GM19193 (cell line): ENCODE results near the gene AHSG.

Experiments used
- POLR2A ChIP-seq: IDR thresholded peaks from 4 replicates; pipeline ENCODE4 v1.6.1; 2011; ENCODE audit not compliant: insufficient read depth, insufficient read length; ENCODE audit errors: extremely low read depth

Gene AHSG, protein sequence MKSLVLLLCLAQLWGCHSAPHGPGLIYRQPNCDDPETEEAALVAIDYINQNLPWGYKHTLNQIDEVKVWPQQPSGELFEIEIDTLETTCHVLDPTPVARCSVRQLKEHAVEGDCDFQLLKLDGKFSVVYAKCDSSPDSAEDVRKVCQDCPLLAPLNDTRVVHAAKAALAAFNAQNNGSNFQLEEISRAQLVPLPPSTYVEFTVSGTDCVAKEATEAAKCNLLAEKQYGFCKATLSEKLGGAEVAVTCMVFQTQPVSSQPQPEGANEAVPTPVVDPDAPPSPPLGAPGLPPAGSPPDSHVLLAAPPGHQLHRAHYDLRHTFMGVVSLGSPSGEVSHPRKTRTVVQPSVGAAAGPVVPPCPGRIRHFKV

DNA sequence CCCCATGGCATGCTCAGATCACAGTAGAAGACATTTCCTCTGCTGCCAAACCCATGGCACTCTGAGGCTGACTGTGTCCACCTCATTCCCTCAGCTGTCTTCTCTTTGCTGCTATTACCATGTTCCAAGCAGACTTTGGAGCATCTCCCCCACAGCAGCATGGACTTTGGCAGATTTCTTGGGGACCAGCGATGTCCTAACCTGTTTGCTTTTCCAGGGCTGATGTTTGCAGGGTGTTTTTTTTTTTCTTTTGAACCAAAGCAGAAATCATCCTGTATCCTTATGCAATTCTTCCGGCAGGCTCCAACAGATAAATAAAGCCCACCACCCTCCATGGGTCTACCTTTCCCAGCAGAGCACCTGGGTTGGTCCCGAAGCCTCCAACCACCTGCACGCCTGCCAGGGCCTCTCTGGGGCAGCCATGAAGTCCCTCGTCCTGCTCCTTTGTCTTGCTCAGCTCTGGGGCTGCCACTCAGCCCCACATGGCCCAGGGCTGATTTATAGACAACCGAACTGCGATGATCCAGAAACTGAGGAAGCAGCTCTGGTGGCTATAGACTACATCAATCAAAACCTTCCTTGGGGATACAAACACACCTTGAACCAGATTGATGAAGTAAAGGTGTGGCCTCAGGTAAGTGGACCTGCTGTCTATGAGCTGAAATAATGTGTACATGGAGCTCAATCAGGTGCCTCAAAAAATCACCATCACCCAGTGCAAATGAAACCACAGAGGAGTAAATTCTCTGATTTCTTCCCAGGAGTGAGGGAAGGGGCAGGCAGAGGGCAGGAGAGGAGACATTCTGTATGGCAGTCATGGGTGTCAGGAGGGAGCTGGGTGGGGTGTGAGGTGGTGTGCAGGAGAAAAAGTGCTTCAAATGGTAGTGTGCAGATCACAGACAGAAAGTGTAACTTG is at the start of gene AHSG:
Gene AHSG, plus strand, starts transcription at position 340 of the 916 bp plus-strand sequence. Its CDS starts 82 bp downstream, at position 422.
- TF ChIP-seq POLR2A: no peak

DNA sequence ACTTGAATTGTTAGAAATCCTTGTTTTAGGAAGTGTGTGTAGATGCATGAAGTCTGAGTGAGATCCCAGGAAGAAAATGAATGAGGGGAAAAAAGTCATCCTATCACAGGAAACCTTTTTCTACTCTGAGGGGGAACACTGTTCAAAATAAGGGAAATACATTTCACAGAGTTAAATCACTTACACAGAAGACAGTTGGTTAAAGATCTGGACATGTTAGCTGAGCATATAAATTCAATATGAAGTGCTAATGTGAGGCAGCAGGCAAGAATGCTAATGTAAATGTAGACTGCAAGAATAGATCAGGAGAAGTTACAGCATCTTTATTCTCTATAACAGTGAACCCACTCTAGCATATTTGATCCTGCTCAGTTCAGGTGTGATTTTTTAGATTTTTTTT is 48.3 kb upstream of the AHSG start:
- no peak for TF ChIP-seq POLR2A

DNA sequence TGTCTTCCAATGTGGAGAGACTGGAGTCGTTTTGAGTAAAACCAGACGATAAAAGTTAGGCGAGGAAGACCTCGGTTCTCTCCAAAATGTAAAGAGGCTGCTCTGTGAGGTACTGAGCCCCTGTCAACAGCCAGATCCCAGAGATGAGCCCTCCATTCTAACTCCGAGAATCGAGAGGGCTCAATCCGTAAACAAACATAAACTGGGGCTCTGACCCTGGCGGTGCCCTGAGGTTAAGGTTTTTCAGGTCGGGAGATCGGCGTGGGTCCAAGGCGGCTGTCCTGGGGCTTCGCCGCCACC is 46.1 kb upstream of the AHSG start:
- no peak for TF ChIP-seq POLR2A

DNA sequence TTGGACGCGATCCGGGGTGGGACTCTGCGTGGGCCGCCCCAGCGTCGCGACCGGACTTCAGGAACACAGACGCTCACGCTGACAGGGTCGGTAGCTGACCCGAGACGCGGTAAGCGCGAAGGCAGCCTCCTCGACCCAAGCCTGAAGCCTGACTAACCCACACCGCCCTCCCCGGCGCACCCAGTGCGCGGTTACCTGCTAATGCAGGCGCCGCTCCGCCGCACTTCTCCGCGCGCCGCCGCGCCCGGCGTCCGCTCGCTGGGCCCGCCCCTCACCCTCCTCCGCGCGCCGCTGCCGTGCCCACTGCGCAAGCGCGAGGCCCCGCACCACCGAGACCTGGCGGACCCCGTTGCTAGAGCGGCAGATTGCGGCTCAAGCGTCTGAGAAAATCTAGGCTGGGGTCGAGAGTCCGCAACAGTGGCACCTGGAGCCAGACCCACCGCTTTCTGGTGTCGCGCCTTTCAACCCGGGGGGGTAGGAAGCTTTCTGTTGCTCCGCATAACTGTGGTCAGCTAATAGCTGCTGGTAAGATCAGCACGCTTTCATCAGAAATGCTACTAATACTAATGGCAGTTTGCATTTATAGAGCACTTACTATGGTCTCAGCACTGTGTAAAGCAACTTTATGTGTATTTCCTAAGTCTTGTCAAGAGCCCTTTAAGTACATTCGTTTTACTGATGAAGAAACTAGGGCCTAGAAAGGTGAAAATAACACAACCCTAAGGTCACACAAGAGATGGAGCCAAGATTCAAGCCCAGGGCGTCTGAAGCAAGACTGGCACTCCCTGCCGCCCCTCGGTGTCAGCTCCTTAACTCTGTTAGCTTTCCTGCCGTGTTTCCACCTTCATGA is 45.6 kb upstream of the AHSG start, which contains the start of gene TBCCD1:
Gene TBCCD1, minus strand, starts transcription at position 268 of the 850 bp plus-strand sequence. CDS start 3,010 bp downstream, outside the sequence.
- peak; percentile 97 for TF ChIP-seq POLR2A

GRCh38 chr3:186569779-186570095 is 43.1 kb upstream of the AHSG start:
- TF ChIP-seq POLR2A: no peak

DNA sequence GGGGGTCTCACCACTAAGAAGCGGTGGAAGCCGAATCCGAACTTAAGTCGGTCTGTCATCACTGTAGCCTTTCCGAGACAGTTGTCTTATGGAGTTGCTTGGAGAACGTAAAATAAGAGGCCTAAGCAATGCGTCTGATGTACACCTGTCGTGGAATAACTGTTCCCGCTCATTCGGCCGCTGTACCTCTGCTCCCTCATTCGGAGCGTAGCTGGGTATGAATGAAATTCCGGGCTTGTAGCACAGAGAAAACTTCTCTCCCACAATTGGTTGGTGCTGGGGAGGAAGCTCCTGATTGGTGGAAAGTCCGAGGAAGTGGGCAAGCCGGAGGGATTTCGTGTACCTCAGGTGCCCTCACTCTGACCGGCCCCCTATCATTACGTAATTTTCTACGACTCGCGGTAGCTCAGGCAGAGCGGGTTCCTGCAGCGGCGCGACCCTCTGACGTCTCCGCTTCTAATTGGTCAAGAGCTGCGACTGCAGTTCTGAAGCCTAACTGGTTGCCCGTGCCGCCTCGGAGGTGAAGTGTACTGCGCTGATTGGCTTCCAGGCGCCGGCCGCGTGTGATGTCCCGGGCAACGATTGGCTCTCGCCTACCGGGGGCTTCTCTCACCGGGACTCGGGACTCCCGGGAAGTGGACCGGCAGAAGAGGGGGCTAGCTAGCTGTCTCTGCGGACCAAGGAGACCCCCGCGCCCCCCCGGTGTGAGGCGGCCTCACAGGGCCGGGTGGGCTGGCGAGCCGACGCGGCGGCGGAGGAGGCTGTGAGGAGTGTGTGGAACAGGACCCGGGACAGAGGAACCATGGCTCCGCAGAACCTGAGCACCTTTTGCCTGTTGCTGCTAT is 42.5 kb upstream of the AHSG start, which contains the start of gene DNAJB11:
Gene DNAJB11, plus strand, starts transcription at position 625 of the 845 bp plus-strand sequence. Its CDS starts 178 bp downstream, at position 803.
- peak; percentile 83 for TF ChIP-seq POLR2A

GRCh38 chr3:186570941-186571643 is 41.8 kb upstream of the AHSG start:
- TF ChIP-seq POLR2A: no peak

DNA sequence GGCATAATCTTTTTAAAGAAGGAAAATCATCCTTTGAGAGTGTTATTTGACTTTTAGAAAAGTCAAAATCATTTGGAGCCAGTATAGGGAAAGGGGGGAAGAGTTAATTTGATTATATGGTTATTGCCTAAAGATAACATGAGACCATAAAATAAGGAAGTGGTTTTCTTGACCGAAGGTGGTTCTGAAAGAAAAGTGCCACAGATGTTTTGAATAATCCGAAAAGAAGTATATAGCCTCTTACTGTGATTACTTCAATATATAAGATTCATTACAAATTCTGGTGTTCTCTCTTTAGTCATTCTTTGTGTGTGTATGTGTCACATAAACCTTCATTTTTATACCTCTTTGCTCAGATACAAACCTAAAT is 41.2 kb upstream of the AHSG start:
- TF ChIP-seq POLR2A: no peak

GRCh38 chr3:186577521-186577920 is 35.3 kb upstream of the AHSG start:
- TF ChIP-seq POLR2A: no peak

DNA sequence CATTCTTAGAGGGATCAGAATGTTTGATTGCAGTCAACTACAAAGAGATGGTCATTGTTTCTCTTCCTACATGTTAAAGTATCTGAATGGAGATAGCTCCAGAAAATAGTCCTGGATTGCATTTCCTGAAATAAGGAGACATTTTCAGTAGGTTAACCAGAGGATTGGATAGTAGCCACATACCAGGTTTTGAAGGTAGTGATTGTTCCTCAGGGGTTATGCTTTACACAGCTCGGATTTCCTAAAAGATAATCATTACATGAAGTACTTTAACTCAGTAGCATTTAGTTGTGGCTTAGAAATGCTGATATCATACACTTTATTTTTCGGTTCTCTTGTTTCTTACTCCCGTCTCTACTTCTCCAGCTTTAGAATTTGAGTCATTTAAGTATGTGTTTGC is 32.1 kb upstream of the AHSG start:
- TF ChIP-seq POLR2A: no peak

DNA sequence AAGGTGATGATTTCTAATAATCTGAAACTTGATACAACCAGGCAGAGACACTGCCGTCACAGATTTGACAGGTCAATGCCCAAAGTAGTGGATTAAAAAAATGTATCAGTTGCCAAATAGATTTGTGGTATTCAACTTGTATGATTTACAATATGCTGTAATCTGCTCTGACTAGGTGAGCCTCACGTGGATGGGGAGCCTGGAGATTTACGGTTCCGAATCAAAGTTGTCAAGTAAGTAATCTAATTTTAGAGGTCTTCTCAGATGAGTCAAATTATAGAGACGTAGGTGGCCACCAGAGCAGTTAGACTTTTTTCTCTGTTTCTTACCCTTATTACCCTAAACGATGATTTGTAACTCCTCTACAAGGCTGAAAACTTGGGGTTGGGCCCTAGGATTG is 30.3 kb upstream of the AHSG start:
- no peak for TF ChIP-seq POLR2A

DNA sequence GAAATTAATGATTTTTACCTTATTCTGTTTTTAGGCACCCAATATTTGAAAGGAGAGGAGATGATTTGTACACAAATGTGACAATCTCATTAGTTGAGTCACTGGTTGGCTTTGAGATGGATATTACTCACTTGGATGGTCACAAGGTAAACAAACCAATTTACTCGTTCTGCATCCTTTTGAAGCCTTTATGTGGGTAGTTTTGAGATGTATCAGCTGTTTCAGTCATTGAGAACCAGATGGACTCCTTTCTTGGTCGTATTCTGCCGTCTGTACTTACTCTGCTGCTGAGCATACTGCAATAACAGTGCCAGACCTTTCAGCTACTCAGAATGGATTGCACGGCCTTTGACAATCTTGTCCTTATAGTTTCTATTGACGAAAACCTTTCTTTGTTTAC is 29.0 kb upstream of the AHSG start:
- TF ChIP-seq POLR2A: no peak

GRCh38 chr3:186587183-186587582 is 25.7 kb upstream of the AHSG start:
- TF ChIP-seq POLR2A: no peak

- TF ChIP-seq POLR2A: no peak
These were observed 24.2 kb upstream of the AHSG start for GRCh38 chr3:186588632-186589031.

DNA sequence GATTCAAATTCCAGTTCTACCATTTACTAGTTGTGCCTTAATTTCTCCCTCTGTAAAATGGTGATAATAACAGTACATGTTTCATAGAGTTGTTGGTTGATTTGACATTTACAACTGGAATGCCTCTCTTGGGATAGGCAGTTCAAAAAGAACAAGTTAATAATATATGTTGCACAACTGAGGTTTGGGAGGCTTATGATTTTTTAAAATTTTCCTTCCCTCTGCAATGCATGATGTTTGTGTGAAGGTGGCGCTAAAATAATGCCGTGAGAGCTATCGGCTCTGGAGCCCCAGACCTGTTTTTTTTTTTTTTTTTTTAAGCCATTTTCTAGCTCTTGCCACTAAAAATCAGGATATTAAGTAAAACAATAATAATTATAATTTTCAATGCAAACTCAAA is 23.7 kb upstream of the AHSG start:
- no peak for TF ChIP-seq POLR2A
